Endothelial cell (in vitro differentiated cells): ENCODE measurements around the gene B4GALNT4. TPM values are rescaled to one million over a fixed set of nuclear protein-coding genes. Genes with fewer than 3 reads are reported as not detected.

Experiments used
- DNase-seq: peaks from one replicate; pipeline ENCODE4 v3.0.0; 2021; ENCODE audit warnings: low spot score
- H3K27ac Mint-ChIP-seq: one replicate; pipeline ENCODE4 v1.8.0; 2021; ENCODE audit warnings: mixed read lengths, inconsistent platforms; ENCODE audit not compliant: unreplicated experiment
- H3K27me3 Mint-ChIP-seq: one replicate; pipeline ENCODE4 v1.8.0; 2021; ENCODE audit warnings: mild to moderate bottlenecking, moderate library complexity, mixed read lengths, inconsistent platforms; ENCODE audit not compliant: unreplicated experiment
- H3K36me3 Mint-ChIP-seq: one replicate; pipeline ENCODE4 v1.8.0; 2021; ENCODE audit warnings: mild to moderate bottlenecking, low read depth, mixed read lengths, inconsistent platforms; ENCODE audit not compliant: unreplicated experiment
- H3K4me1 Mint-ChIP-seq: one replicate; pipeline ENCODE4 v1.8.0; 2021; ENCODE audit warnings: mild to moderate bottlenecking, mixed read lengths, inconsistent platforms; ENCODE audit not compliant: unreplicated experiment
- H3K4me3 Mint-ChIP-seq: one replicate; pipeline ENCODE4 v1.8.0; 2021; ENCODE audit warnings: mild to moderate bottlenecking, mixed read lengths, inconsistent platforms; ENCODE audit not compliant: unreplicated experiment
- H3K9me3 Mint-ChIP-seq: one replicate; pipeline ENCODE4 v1.8.0; 2021; ENCODE audit warnings: mixed read lengths, inconsistent platforms; ENCODE audit not compliant: unreplicated experiment
- CTCF ChIP-seq: fragments of 200-600 bp; sonication (generic); IDR thresholded peaks from one replicate; pipeline ENCODE4 v1.5.0; 2021; ENCODE audit warnings: antibody characterized with exemption; ENCODE audit not compliant: unreplicated experiment
- total RNA-seq: library from RNA; stranded (reverse); fragmentation: NEBNext Ultra II Directional; extraction: Animal tissue kit (Norgen Biotek cat#: 25700); gene quantifications from one replicate; pipeline ENCODE4 v1.2.1, GENCODE V29; 2021; ENCODE audit not compliant: unreplicated experiment

Gene B4GALNT4
- total RNA-seq, 1 donor from 2014 or later, result 14.9 TPM

GRCh38 chr11:357582-357981, 11.7 kb upstream of the B4GALNT4 start:
- Mint-ChIP-seq H3K4me3 (no peak overlapping the region), H3K27ac (no peak overlapping the region), H3K27me3 (peaks cover 20% of the 10 kb centered on the region), H3K9me3 (no peaks in the 10 kb centered on the region), H3K36me3 (no peaks in the 10 kb centered on the region), H3K4me1 (peaks cover 14% of the 10 kb centered on the region)
- no peak for TF ChIP-seq CTCF
- DNase-seq, result no peak

- no peak for DNase-seq
- no peaks in the 10 kb centered on the region for H3K36me3 Mint-ChIP-seq
- peaks cover 18% of the 10 kb centered on the region for H3K27me3 Mint-ChIP-seq
- H3K9me3 Mint-ChIP-seq, result no peaks in the 10 kb centered on the region
- H3K4me1 Mint-ChIP-seq, result peaks cover 8% of the 10 kb centered on the region
- H3K4me3 Mint-ChIP-seq, result no peak overlapping the region
- TF ChIP-seq CTCF, result no peak
- no peak overlapping the region for H3K27ac Mint-ChIP-seq
These were observed 11.0 kb upstream of the B4GALNT4 start for GRCh38 chr11:358129-358800.

- DNase-seq, result no peak
- Mint-ChIP-seq H3K36me3 (no peaks in the 10 kb centered on the region), H3K9me3 (no peaks in the 10 kb centered on the region), H3K4me3 (no peak overlapping the region), H3K27me3 (peaks cover 15% of the 10 kb centered on the region), H3K4me1 (peaks cover 4% of the 10 kb centered on the region), H3K27ac (no peak overlapping the region)
- TF ChIP-seq CTCF, result no peak
These were observed 10.1 kb upstream of the B4GALNT4 start for GRCh38 chr11:359181-359714.

- Mint-ChIP-seq H3K27ac (no peak overlapping the region), H3K4me1 (no peaks in the 10 kb centered on the region), H3K9me3 (no peaks in the 10 kb centered on the region), H3K27me3 (peaks cover 13% of the 10 kb centered on the region), H3K4me3 (no peak overlapping the region), H3K36me3 (no peaks in the 10 kb centered on the region)
- DNase-seq, result no peak
- TF ChIP-seq CTCF, result no peak
These were observed 8.7 kb upstream of the B4GALNT4 start for GRCh38 chr11:360326-361280.
